Kidney (tissue), 14 donors: ENCODE measurements around the gene GPX5. TPM values are rescaled to one million over a fixed set of nuclear protein-coding genes. Genes with fewer than 3 reads are reported as not detected.
"Not testable (repeated sequence)": the region's sequence is repeated elsewhere in the genome, so short reads cannot be mapped to it uniquely, and the experiment has no call there.

Source experiments
- DNase-seq, 5 donors: peaks; one replicate each; pipeline ENCODE4 v3.0.0-alpha.2; 2013 to 2020
- FAIRE-seq: peaks from 2 replicates; lab custom pipeline; 2012; peaks lifted over from hg19 to GRCh38; lab: Jason Lieb, UNC
- H3K27ac ChIP-seq, 2 donors: one replicate each; pipeline ENCODE4 v1.7.0; 2013; ENCODE audit warnings: low read depth in 2 of 2, low read length in 2 of 2, inconsistent platforms in 1 of 2
- H3K27me3 ChIP-seq: one replicate; pipeline ENCODE4 v1.7.1; 2013; ENCODE audit warnings: low read length, inconsistent platforms; ENCODE audit not compliant: control insufficient read depth, insufficient read depth
- H3K36me3 ChIP-seq, 3 donors: one replicate each; pipeline versions ENCODE4 v1.7.0 to v1.7.1; 2013; ENCODE audit warnings: low read length in 3 of 3, control low read depth in 1 of 3, inconsistent platforms in 1 of 3; ENCODE audit not compliant: insufficient read depth in 3 of 3, control insufficient read depth in 2 of 3
- H3K4me1 ChIP-seq, 3 donors: one replicate each; pipeline versions ENCODE4 v1.7.0 to v1.7.1; 2013; ENCODE audit warnings: low read length in 3 of 3, inconsistent platforms in 1 of 3, low read depth in 1 of 3; ENCODE audit not compliant: control insufficient read depth in 2 of 3, insufficient read depth in 2 of 3
- H3K4me3 ChIP-seq, 3 donors: one replicate each; pipeline versions ENCODE4 v1.7.0 to v1.8.1; 2013; ENCODE audit warnings: low read length in 3 of 3, control low read depth in 1 of 3, inconsistent platforms in 1 of 3
- H3K9ac ChIP-seq, 3 donors: one replicate each; pipeline versions ENCODE4 v1.7.0 to v1.7.1; 2013; ENCODE audit warnings: low read length in 3 of 3, control low read depth in 1 of 3, inconsistent platforms in 1 of 3
- H3K9me3 ChIP-seq, 3 donors: one replicate each; pipeline versions ENCODE4 v1.7.0 to v1.7.1; 2013; ENCODE audit warnings: low read length in 3 of 3, control low read depth in 1 of 3, inconsistent platforms in 1 of 3; ENCODE audit not compliant: control insufficient read depth in 2 of 3, insufficient read depth in 1 of 3
- CTCF ChIP-seq: IDR thresholded peaks from 3 replicates; pipeline ENCODE4 v1.5.1; 2012; ENCODE audit warnings: mild to moderate bottlenecking, moderate library complexity, borderline replicate concordance; ENCODE audit not compliant: insufficient read depth; ENCODE audit errors: extremely low read depth
- intact Hi-C: fragments of 100-400 bp; cut with DNase I; formaldehyde crosslinking; loops from one replicate; pipeline ENCODE4 v1.11.1; 2022
- polyA plus RNA-seq: library from polyadenylated mRNA; stranded (reverse); fragments of 350-450 nt; fragmentation: Illumina TruSeq; extraction: RNeasy Lipid Tissue Mini Kit (QIAGEN cat#74804); gene quantifications from one replicate; pipeline ENCODE4 v1.2.3, GENCODE V29; 2014; ENCODE audit warnings: low read depth, low replicate concordance; ENCODE audit not compliant: insufficient read depth
- total RNA-seq: library from RNA; stranded (reverse); fragmentation: NEBNext Ultra II Directional; extraction: Animal tissue kit (Norgen Biotek cat#: 25700); gene quantifications from one replicate; pipeline ENCODE4 v1.2.1, GENCODE V29; 2021
- donor health status: control.
- donor health status: control.
- donor health status: control.
- donor health status: control.
- donor health status: control.
- donor health status: DM: yes; HTN: yes; CAD: no.
- donor health status: Normal renal cell carcinoma (clear cell type).

The GPX5 gene
- total and polyA plus RNA-seq, 2 donors from 2014 or later, result not detected

DNA sequence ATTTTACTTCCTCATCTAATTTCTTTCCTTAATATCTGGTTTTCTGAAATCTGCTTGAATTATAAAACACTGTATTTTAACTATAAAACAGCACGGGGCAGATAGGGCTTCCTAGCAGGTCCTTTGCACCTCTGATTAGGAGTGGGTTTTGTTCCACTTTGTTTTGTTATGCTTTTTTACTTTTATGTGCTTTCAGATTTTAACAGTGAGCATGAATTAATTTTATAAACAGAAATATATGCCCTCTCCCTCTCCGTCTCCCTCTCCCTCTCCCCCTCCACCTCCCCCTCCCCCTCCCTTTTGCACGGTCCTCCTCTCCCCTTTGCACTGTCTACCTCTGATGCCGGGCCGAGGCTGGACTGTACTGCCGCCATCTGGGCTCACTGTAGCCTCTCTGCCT, 24.4 kb upstream of the GPX5 start:
- no peak overlapping the region for H3K9ac ChIP-seq
- H3K9me3 ChIP-seq, result no peaks in the 10 kb centered on the region
- intact Hi-C loops, result no loop called here
- no peak for TF ChIP-seq CTCF
- H3K36me3 ChIP-seq, result no peaks in the 10 kb centered on the region
- no peak overlapping the region for H3K27ac ChIP-seq
- DNase-seq, result no peak
- no peak overlapping the region for H3K4me3 ChIP-seq
- no peaks in the 10 kb centered on the region for H3K27me3 ChIP-seq
- H3K4me1 ChIP-seq, result no peaks in the 10 kb centered on the region
- no peak for FAIRE-seq

DNA sequence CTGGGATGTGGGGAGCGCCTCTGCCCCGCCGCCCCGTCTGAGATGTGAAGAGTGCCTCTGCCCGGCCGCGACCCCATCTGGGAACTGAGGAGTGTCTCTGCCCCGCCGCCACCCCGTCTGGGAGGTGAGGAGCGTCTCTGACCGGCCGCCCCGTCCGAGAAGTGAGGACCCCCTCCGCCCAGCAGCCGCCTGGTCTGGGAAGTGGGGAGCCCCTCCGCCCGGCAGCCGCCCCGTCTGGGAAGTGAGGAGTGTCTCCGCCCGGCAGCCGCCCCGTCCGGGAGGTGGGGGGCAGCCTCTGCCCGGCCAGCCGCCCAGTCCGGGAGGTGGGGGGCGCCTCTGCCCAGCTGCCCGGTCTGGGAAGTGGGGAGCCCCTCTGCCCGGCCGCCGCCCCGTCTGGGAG, 23.5 kb upstream of the GPX5 start:
- DNase-seq, H3K27me3 ChIP-seq, H3K36me3 ChIP-seq, FAIRE-seq, H3K27ac ChIP-seq, H3K9ac ChIP-seq, H3K9me3 ChIP-seq, intact Hi-C loops, H3K4me1 ChIP-seq, H3K4me3 ChIP-seq: not testable (repeated sequence)

GRCh38 chr6:28502709-28503305, 22.9 kb upstream of the GPX5 start:
- intact Hi-C loops, H3K4me3 ChIP-seq, H3K27ac ChIP-seq, DNase-seq, H3K4me1 ChIP-seq, H3K9ac ChIP-seq, FAIRE-seq, H3K36me3 ChIP-seq, H3K27me3 ChIP-seq, H3K9me3 ChIP-seq: not testable (repeated sequence)

DNA sequence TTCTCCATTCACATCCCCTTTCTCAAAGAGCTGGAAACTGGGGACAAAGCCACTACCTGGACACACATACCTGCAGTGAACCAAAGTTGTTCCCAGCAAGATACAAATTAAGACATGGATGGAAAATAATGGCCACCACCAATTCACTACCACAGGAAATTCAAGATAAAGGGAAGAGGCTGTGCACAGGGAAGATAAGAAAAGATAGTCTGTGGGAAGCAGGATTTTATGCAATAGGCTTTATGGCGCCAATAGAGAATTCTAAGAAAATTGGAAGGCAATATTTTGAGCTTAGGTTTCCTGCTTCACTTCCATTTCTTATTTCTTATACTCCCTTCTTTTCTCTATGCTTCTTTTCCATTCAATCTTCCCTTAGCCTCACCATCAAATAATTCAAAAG, 19.9 kb upstream of the GPX5 start:
- TF ChIP-seq CTCF, result no peak
- Histone ChIP-seq H3K36me3 (no peaks in the 10 kb centered on the region), H3K4me3 (no peak overlapping the region), H3K9me3 (no peaks in the 10 kb centered on the region), H3K4me1 (no peaks in the 10 kb centered on the region), H3K27me3 (no peaks in the 10 kb centered on the region), H3K9ac (no peak overlapping the region), H3K27ac (no peak overlapping the region)
- no peak for FAIRE-seq
- no peak for DNase-seq
- intact Hi-C loops, result no loop called here
